Thoracic aorta (tissue), 2 donors: ENCODE data around the gene FAM151A. TPM values are rescaled to one million over a fixed set of nuclear protein-coding genes. Genes with fewer than 3 reads are reported as not detected.

ENCODE experiments used
- ATAC-seq: fragments of 150-250 bp; one replicate; pipeline ENCODE4 v1.8.0; 2017; ENCODE audit warnings: low read depth; ENCODE audit not compliant: insufficient number of reproducible peaks, low FRiP score
- DNase-seq: peaks from one replicate; pipeline ENCODE4 v3.0.0-alpha.2; 2020; ENCODE audit warnings: low spot score
- H3K27ac ChIP-seq, 2 donors: fragments of 200-600 bp; sonication (generic); 1 replicate in 1 of 2; 2 replicates in 1 of 2; pipeline ENCODE4 v1.5.1; 2016; ENCODE audit warnings: mild to moderate bottlenecking in 2 of 2, moderate library complexity in 2 of 2
- H3K27me3 ChIP-seq: fragments of 200-600 bp; sonication (generic); replicated peaks from 2 replicates; pipeline ENCODE4 v1.6.0; 2016; ENCODE audit warnings: mild to moderate bottlenecking; ENCODE audit not compliant: insufficient read depth
- H3K36me3 ChIP-seq: fragments of 200-600 bp; sonication (generic); one replicate; pipeline ENCODE4 v1.5.1; 2016
- H3K4me1 ChIP-seq, 2 donors: fragments of 200-600 bp; sonication (generic); 1 replicate in 1 of 2; 2 replicates in 1 of 2; pipeline versions ENCODE4 v1.5.1 to v1.6.0; 2016; ENCODE audit warnings: low read depth in 2 of 2, mild to moderate bottlenecking in 1 of 2; ENCODE audit not compliant: control insufficient read depth in 1 of 2
- H3K4me3 ChIP-seq: fragments of 200-600 bp; sonication (generic); 2 replicates; pipeline ENCODE4 v1.5.1; 2016; ENCODE audit warnings: mild to moderate bottlenecking
- H3K9me3 ChIP-seq: fragments of 200-600 bp; sonication (generic); 2 replicates; pipeline ENCODE4 v1.5.1; 2016
- total RNA-seq, 2 donors: library from RNA; depleted of rRNA; stranded (reverse); fragments of >200 nt; gene quantifications; one replicate each; pipeline versions ENCODE4 v1.1.0 to v1.2.3, GENCODE V29; 2016
- TF ChIP-seq, protein P1 (sequence below): fragments of 200-600 bp; sonication (generic); IDR thresholded peaks from one replicate; pipeline ENCODE4 v1.5.1; 2019; ENCODE audit warnings: antibody characterized with exemption

The FAM151A gene
- total RNA-seq, 2 donors from 2014 or later: not detected

DNA sequence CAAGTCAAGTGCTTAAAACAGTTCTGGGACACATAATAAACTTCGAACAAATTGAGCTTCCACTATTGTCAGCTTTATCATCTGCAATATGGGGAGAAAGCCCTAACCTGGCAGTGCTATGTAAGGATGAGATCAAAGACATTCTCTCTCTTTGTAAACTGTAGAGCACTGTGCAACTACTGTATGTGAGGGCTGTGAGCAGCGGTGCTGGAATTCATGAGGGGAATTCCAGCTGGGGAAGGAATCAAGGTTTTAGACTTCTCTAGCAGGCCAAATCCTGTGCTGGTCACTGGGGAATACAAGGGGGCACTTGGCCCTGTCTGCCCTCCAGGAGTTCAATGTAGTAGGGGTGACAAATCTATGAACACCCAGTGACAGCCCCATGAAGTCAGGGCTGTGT, 9.3 kb downstream of the FAM151A start:
- Histone ChIP-seq H3K4me3 (no peak overlapping the region), H3K4me1 (peaks cover 3 to 22% of the 10 kb centered on the region in 2 donors), H3K27me3 (no peaks in the 10 kb centered on the region), H3K9me3 (no peaks in the 10 kb centered on the region), H3K36me3 (no peaks in the 10 kb centered on the region), H3K27ac (no peak overlapping the region)
- TF ChIP-seq, protein P1, sequence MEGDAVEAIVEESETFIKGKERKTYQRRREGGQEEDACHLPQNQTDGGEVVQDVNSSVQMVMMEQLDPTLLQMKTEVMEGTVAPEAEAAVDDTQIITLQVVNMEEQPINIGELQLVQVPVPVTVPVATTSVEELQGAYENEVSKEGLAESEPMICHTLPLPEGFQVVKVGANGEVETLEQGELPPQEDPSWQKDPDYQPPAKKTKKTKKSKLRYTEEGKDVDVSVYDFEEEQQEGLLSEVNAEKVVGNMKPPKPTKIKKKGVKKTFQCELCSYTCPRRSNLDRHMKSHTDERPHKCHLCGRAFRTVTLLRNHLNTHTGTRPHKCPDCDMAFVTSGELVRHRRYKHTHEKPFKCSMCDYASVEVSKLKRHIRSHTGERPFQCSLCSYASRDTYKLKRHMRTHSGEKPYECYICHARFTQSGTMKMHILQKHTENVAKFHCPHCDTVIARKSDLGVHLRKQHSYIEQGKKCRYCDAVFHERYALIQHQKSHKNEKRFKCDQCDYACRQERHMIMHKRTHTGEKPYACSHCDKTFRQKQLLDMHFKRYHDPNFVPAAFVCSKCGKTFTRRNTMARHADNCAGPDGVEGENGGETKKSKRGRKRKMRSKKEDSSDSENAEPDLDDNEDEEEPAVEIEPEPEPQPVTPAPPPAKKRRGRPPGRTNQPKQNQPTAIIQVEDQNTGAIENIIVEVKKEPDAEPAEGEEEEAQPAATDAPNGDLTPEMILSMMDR: no peak
- ATAC-seq (no peak), DNase-seq (no peak)

DNA sequence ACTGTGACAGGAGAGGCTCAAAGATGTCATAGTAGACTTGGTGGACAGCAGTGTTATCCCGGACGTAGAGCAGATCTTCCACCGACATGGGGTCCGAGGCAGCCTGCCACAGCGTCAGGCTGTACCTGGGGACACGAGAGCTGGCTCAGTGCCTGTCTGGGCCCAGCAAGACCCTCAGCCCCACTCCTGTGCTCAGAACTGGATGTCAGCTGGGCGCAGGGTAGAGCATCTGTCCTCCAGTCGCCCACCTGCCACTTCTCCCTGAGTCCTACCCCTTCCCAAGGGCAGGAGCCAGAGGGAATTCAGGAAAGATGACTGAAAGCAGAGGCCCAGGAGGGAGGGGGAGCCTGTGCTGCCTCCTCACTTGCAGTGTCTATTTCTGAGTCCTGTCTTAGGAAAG, 11.7 kb downstream of the FAM151A start:
- TF ChIP-seq, protein P1: no peak
- Histone ChIP-seq H3K27me3 (no peaks in the 10 kb centered on the region), H3K36me3 (peaks cover 4% of the 10 kb centered on the region), H3K27ac (no peak overlapping the region), H3K4me1 (peaks cover 4 to 26% of the 10 kb centered on the region in 2 donors), H3K4me3 (no peak overlapping the region), H3K9me3 (no peaks in the 10 kb centered on the region)
- no peak for ATAC-seq
- DNase-seq: no peak

DNA sequence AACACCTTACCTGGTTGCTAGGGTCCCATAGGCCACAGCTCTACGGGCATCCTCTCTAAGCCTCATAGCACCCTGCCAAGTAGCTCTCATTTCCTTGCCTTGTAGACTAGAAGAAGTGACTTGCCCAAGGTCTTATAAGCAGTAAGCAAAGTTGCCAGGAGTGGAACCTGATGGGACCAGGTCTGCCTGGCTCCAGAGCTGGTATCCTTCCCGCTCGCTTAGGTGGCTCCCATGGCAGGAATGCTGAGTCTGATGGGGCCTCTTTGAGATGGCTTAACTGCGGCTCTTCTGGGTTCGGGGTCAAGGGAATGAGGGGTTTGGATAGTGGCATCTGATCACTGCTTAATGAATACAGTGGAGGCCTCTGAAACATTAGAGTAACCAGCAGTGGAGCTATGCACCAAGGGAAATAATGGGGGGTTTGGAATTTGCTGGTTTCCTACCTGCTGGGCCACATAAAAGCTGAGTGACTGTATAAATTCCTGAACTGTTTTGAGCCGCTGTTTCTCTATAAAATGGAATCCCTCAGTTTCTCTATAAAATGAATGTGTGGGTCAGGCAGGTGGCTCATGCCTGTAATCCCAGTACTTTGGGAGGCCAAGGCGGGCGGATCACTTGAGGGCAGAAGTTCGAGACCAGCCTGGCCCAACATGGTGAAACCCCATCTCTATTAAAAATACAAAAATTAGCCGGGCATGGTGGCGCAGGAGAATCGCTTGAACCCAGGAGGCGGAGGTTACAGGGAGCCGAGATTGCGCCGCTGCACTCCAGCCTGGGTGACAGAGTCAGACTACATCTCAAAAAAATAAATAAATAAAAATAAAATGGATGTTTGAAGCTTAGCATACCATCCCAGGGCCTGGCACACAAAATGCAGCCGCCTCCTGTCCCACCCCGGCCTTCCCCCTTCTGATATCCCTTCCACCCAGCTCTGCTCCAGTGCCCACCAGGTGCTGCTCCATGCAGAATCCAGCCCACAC, 12.4 kb downstream of the FAM151A start:
- H3K9me3 ChIP-seq: no peaks in the 10 kb centered on the region
- H3K27ac ChIP-seq: no peak overlapping the region
- peaks cover 4 to 26% of the 10 kb centered on the region in 2 donors for H3K4me1 ChIP-seq
- TF ChIP-seq, protein P1: no peak
- ATAC-seq (no peak), DNase-seq (no peak)
- no peaks in the 10 kb centered on the region for H3K27me3 ChIP-seq
- H3K36me3 ChIP-seq: peaks cover 8% of the 10 kb centered on the region
- no peak overlapping the region for H3K4me3 ChIP-seq

DNA sequence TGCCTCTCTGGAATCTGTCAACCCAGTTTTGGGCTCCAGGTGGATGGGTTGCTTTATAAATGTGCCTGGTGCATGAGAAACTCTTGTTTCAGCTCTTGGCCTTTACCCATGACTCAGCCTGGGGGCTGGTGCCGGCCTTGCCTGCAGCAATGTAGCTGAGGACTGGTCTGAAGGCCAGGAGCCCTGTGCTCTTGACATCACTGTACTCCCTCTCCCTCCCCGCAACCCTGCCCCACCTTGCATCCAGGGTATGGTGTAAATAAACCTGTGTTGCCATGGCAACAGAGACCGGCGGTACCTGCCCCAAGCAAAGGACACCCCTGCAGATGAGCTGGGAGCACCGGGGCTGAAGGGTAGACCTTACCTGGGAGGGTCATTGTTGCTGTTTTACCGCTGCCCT, 13.3 kb downstream of the FAM151A start:
- no peak for ATAC-seq
- Histone ChIP-seq H3K9me3 (no peaks in the 10 kb centered on the region), H3K4me1 (peaks cover 4 to 26% of the 10 kb centered on the region in 2 donors), H3K36me3 (peaks cover 8% of the 10 kb centered on the region), H3K4me3 (no peak overlapping the region), H3K27ac (no peak overlapping the region), H3K27me3 (no peaks in the 10 kb centered on the region)
- DNase-seq: no peak
- TF ChIP-seq, protein P1: no peak

DNA sequence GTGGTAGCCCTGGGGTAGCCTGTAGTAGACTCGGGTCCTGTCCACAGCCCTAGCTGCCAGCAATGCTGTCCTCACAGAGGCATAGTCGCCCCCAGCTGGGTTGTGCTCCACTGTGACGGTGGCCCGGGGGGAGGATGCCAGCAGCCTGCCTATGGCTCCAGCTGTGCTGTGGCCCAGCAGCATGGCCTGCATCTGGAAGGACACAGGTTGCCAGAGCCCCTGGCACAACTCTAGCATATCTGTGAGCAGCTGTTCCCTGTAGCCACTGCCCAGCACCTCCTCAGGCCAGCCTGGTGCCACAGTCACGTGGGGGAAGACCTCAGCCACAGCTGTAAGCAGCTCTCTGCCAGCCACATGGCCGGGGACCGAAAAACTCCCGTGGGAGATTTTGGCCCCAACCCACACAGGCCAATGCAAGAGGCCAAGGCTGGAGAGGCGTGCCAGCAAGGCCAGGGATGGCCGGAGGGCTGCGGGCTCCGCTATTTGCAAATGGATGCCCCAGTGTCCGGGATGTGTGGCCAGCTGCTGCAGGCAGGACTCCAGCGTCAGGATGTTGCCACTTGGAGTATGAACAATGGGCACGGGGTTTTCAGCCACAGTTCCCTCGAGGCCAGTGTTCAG, 13.9 kb downstream of the FAM151A start:
- Histone ChIP-seq H3K27me3 (no peaks in the 10 kb centered on the region), H3K27ac (peak overlapping the region in 1 of 2 donors; percentile 30), H3K4me3 (no peak overlapping the region), H3K9me3 (no peaks in the 10 kb centered on the region), H3K36me3 (peaks cover 11% of the 10 kb centered on the region), H3K4me1 (peaks cover 4 to 26% of the 10 kb centered on the region in 2 donors)
- ATAC-seq (no peak), DNase-seq (no peak)
- TF ChIP-seq, protein P1: no peak
